Endothelial cell of umbilical vein (primary cell): ENCODE results near the gene MCU. TPM values are rescaled to one million over a fixed set of nuclear protein-coding genes. Genes with fewer than 3 reads are reported as not detected.

ENCODE experiments used
- BruUV-seq: library from RNA; stranded (reverse); fragments of 400-500 nt; replicated peaks from 2 replicates; lab custom pipeline; 2021; lab: Mats Ljungman, UMichigan
- CTCF ChIA-PET: fragments of 300-600, 350-600 bp; sonication (Branson Sonifier 250); formaldehyde crosslinking; loops from one replicate; lab custom pipeline; 2021; ENCODE audit warnings: antibody characterized with exemption, inconsistent platforms; lab: Charles Lee
- POLR2A ChIA-PET: fragments of 300-600, 350-600 bp; sonication (Branson Sonifier 250); formaldehyde crosslinking; loops from one replicate; lab custom pipeline; 2021; ENCODE audit warnings: antibody characterized with exemption, inconsistent platforms; lab: Charles Lee
- DNase-seq: peaks from one replicate; pipeline ENCODE4 v3.0.0-alpha.2; 2011; ENCODE audit warnings: low read depth, low spot score
- FAIRE-seq: peaks from 2 replicates; lab custom pipeline; 2011; peaks lifted over from hg19 to GRCh38; lab: Jason Lieb, UNC
- H2AFZ ChIP-seq: 2 replicates; pipeline ENCODE4 v1.6.0; 2012; ENCODE audit warnings: low read depth, low read length, control low read depth, inconsistent platforms
- H3K27ac ChIP-seq: 2 replicates; pipeline ENCODE4 v1.5.1; 2011; ENCODE audit warnings: low read depth, mild to moderate bottlenecking, control low read depth, low read length, moderate library complexity; ENCODE audit not compliant: insufficient read depth
- H3K27me3 ChIP-seq, 2 experiments: 2 replicates each; pipeline versions ENCODE4 v1.6.0 to v1.6.1; 2011; ENCODE audit warnings: low read length in 2 of 2, mixed read lengths in 1 of 2; ENCODE audit not compliant: control insufficient read depth in 2 of 2, insufficient read depth in 2 of 2
- H3K36me3 ChIP-seq, 2 experiments: 2 replicates in 1 of 2; 3 replicates in 1 of 2; pipeline ENCODE4 v1.5.1; 2011; ENCODE audit warnings: low read length in 2 of 2, mild to moderate bottlenecking in 1 of 2, moderate library complexity in 1 of 2; ENCODE audit not compliant: control insufficient read depth in 2 of 2, insufficient read depth in 2 of 2; ENCODE audit errors: extremely low read depth in 1 of 2
- H3K4me1 ChIP-seq: 3 replicates; pipeline ENCODE4 v1.5.1; 2011; ENCODE audit warnings: mild to moderate bottlenecking, low read length; ENCODE audit not compliant: control insufficient read depth, insufficient read depth; ENCODE audit errors: extremely low read depth
- H3K4me2 ChIP-seq: 2 replicates; pipeline ENCODE4 v1.6.1; 2011; ENCODE audit warnings: low read length, control low read depth, mixed read lengths; ENCODE audit not compliant: insufficient read depth
- H3K4me3 ChIP-seq, 3 experiments: fragments of 200-600 bp in 1 of 3; sonication (generic), shearing (Covaris generic) in 1 of 3; replicated peaks in 1 of 3; 2 replicates each; pipeline ENCODE4 v1.5.1; 2011 to 2016; ENCODE audit warnings: control low read depth in 3 of 3, low read length in 3 of 3, mild to moderate bottlenecking in 2 of 3, inconsistent platforms in 1 of 3, low read depth in 1 of 3, moderate library complexity in 1 of 3; ENCODE audit not compliant: insufficient read depth in 1 of 3
- H3K79me2 ChIP-seq: 2 replicates; pipeline ENCODE4 v1.6.0; 2012; ENCODE audit warnings: low read length, inconsistent platforms; ENCODE audit not compliant: control insufficient read depth, insufficient read depth
- H3K9ac ChIP-seq: replicated peaks from 2 replicates; pipeline ENCODE3; 2011; ENCODE audit warnings: low read length, control low read depth; ENCODE audit not compliant: insufficient read depth; ENCODE audit errors: extremely low read depth
- H3K9me1 ChIP-seq: replicated peaks from 3 replicates; pipeline ENCODE4 v1.6.0; 2011; ENCODE audit warnings: mild to moderate bottlenecking, low read length; ENCODE audit not compliant: control insufficient read depth, insufficient read depth; ENCODE audit errors: extremely low read depth
- H3K9me3 ChIP-seq: replicated peaks from 2 replicates; pipeline ENCODE4 v1.5.1; 2012; ENCODE audit warnings: low read length, inconsistent platforms; ENCODE audit not compliant: control insufficient read depth, insufficient read depth
- H4K20me1 ChIP-seq: replicated peaks from 2 replicates; pipeline ENCODE3; 2011; ENCODE audit warnings: mild to moderate bottlenecking, low read length; ENCODE audit not compliant: control insufficient read depth, insufficient read depth; ENCODE audit errors: extremely low read depth
- CTCF ChIP-seq, 2 donors: IDR thresholded peaks; 1 replicate in 1 of 2; 2 replicates in 1 of 2; pipeline ENCODE4 v1.5.1; 2011; ENCODE audit warnings: low read length in 2 of 2, mild to moderate bottlenecking in 2 of 2, moderate library complexity in 2 of 2, control low read depth in 1 of 2, inconsistent platforms in 1 of 2, low read depth in 1 of 2; ENCODE audit not compliant: insufficient read depth in 1 of 2; ENCODE audit errors: extremely low read depth in 1 of 2
- EZH2 ChIP-seq: IDR thresholded peaks from 2 replicates; pipeline ENCODE4 v1.6.1; 2012; ENCODE audit warnings: borderline replicate concordance, low read depth, mild to moderate bottlenecking, moderate library complexity, low read length, inconsistent platforms; ENCODE audit not compliant: severe bottlenecking
- FOS ChIP-seq: IDR thresholded peaks from 2 replicates; pipeline ENCODE4 v1.6.1; 2011; ENCODE audit warnings: mild to moderate bottlenecking, low read length, moderate library complexity, borderline replicate concordance; ENCODE audit not compliant: insufficient read depth
- GATA2 ChIP-seq: IDR thresholded peaks from 2 replicates; pipeline ENCODE4 v1.7.0; 2011; ENCODE audit warnings: low read depth, mild to moderate bottlenecking, moderate library complexity, mixed read lengths, low read length; ENCODE audit not compliant: insufficient read length, insufficient read depth
- JUN ChIP-seq: IDR thresholded peaks from 2 replicates; pipeline ENCODE4 v1.6.1; 2011; ENCODE audit warnings: borderline replicate concordance, low read depth; ENCODE audit not compliant: insufficient read length, insufficient read depth
- MYC ChIP-seq: IDR thresholded peaks from one replicate; pipeline ENCODE4 v1.6.1; 2011; ENCODE audit warnings: mild to moderate bottlenecking, low read depth, low read length
- POLR2A ChIP-seq: IDR thresholded peaks from 2 replicates; pipeline ENCODE4 v1.6.1; 2012; ENCODE audit warnings: low read depth, mild to moderate bottlenecking, control low read depth, low read length
- POLR2AphosphoS5 ChIP-seq: IDR thresholded peaks from 2 replicates; pipeline ENCODE4 v1.6.1; 2012; ENCODE audit warnings: low read depth, mild to moderate bottlenecking, control low read depth, low read length, moderate library complexity; ENCODE audit not compliant: insufficient read depth
- dilution Hi-C: fragments of 300-500 bp; cut with MboI; formaldehyde crosslinking; loops from one replicate; pipeline ENCODE4 v1.15.0; 2019; ENCODE audit warnings: low sequenced_read_pairs; ENCODE audit not compliant: extremely low pct_ligation_motif_present
- intact Hi-C: fragments of 100-400 bp; cut with micrococcal nuclease; formaldehyde crosslinking; loops from one replicate; pipeline ENCODE4 v1.10.0; 2022
- polyA plus RNA-seq, 4 experiments: library from polyadenylated mRNA; depleted of rRNA in 3 of 4; stranded (reverse) in 3 of 4; unstranded in 1 of 4; fragments of >200 nt; gene quantifications; 2 replicates each; pipeline versions ENCODE4 v1.2.1 to v1.2.3, GENCODE V29; 2011 to 2012; ENCODE audit warnings: missing spikeins in 1 of 4
- total RNA-seq: library from RNA; stranded (reverse); gene quantifications from 2 replicates; pipeline ENCODE4 v1.2.3, GENCODE V29; 2021
- TF ChIP-seq, protein P1 (sequence below): IDR thresholded peaks from 2 replicates; pipeline ENCODE4 v1.6.1; 2011; ENCODE audit not compliant: insufficient read depth, insufficient read length

The MCU gene
- total and polyA plus RNA-seq, 2 donors (not counting 3 experiments of a cell fraction or from before 2014, with no cell fraction given) = 25.2 to 37.2 TPM

DNA sequence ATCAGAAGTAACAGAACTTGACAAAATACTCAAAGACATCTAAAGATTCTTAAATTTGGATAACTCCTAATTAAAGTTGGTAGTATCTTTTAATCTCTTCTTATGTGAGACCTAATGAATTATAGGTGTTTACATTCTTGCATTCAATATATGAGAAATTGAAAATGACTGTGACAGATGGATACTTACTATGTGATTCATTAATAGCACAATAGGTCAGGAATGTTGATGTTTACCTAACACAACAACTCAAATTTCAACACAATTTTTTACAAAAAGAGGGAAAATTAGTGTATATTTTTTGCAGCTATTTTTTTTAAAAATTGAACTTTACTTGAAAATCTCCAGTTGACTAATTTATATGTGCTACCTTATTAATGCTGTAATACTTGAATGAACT, 31.7 kb upstream of the MCU start:
- no TSS peak for BruUV-seq
- DNase-seq = no peak
- Histone ChIP-seq H3K27ac (no peak overlapping the region), H3K79me2 (no peaks in the 10 kb centered on the region), H3K9ac (no peak overlapping the region), H3K9me1 (no peaks in the 10 kb centered on the region), H4K20me1 (no peaks in the 10 kb centered on the region), H3K27me3 (no peaks in the 10 kb centered on the region), H3K36me3 (no peaks in the 10 kb centered on the region), H3K4me1 (no peaks in the 10 kb centered on the region), H3K4me3 (no peak overlapping the region), H3K4me2 (no peak overlapping the region), H3K9me3 (no peaks in the 10 kb centered on the region), H2AFZ (no peak overlapping the region)
- dilution Hi-C loops = no loop called here
- intact Hi-C loops = no loop called here
- CTCF ChIA-PET = interaction anchor here (0.6 to 0.7 kb wide), 4 partner anchors 24 to 245 kb away, joined by 3 to 6 read pairs (median 4); no protein-coding TSS in a partner anchor
- no peak for FAIRE-seq
- POLR2A ChIA-PET = no interaction called here
- TF ChIP-seq POLR2A = no peak
- no peak for TF ChIP-seq FOS
- TF ChIP-seq CTCF (IDR thresholded peaks at IDR 0.05; ENCODE audit: extremely low read depth in 1 of 2, insufficient read depth in 1 of 2, low read depth in 1 of 2, low read length in 2 of 2) = no peak
- no peak for TF ChIP-seq JUN
- TF ChIP-seq GATA2 = no peak
- no peak for TF ChIP-seq POLR2AphosphoS5
- TF ChIP-seq EZH2 = no peak
- TF ChIP-seq, protein P1, sequence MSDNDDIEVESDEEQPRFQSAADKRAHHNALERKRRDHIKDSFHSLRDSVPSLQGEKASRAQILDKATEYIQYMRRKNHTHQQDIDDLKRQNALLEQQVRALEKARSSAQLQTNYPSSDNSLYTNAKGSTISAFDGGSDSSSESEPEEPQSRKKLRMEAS = no peak
- TF ChIP-seq MYC = no peak
